WTC11 (cell line): ENCODE measurements around the gene S100P. TPM values are rescaled to one million over a fixed set of nuclear protein-coding genes. Genes with fewer than 3 reads are reported as not detected.
A peak's percentile ranks its signal among the peaks of the same experiment; 100 is the strongest.

Experiments
- ATAC-seq: fragments of 200-7000 bp; cut with Tn5 transposase; 2 replicates; pipeline ENCODE4 v1.10.0; 2021; ENCODE audit warnings: mild to moderate bottlenecking, moderate library complexity
- CTCF ChIA-PET: fragments of 300-600 bp; sonication (Branson Sonifier 250); formaldehyde crosslinking; loops from one replicate; lab custom pipeline; 2021; ENCODE audit warnings: antibody characterized with exemption; lab: Charles Lee
- POLR2A ChIA-PET: fragments of 350-600 bp; sonication (Branson Sonifier 250); formaldehyde crosslinking; loops from one replicate; lab custom pipeline; 2021; ENCODE audit warnings: antibody characterized with exemption; lab: Charles Lee
- DNase-seq: peaks from one replicate; pipeline ENCODE4 v3.0.0; 2021; ENCODE audit warnings: low spot score
- H3K27ac Mint-ChIP-seq: 2 replicates; pipeline ENCODE4 v1.8.0; 2021; ENCODE audit warnings: mixed read lengths
- H3K27me3 Mint-ChIP-seq: 2 replicates; pipeline ENCODE4 v1.8.0; 2021; ENCODE audit warnings: low read depth, mild to moderate bottlenecking, moderate library complexity, mixed read lengths
- H3K36me3 Mint-ChIP-seq: 2 replicates; pipeline ENCODE4 v1.8.0; 2021; ENCODE audit warnings: mixed read lengths
- H3K4me1 Mint-ChIP-seq: 2 replicates; pipeline ENCODE4 v1.8.0; 2022; ENCODE audit warnings: mixed read lengths
- H3K4me3 Mint-ChIP-seq: 2 replicates; pipeline ENCODE4 v1.8.0; 2021; ENCODE audit warnings: mild to moderate bottlenecking, moderate library complexity, mixed read lengths
- H3K9me3 Mint-ChIP-seq: 2 replicates; pipeline ENCODE4 v1.8.0; 2021; ENCODE audit warnings: mixed read lengths
- AR ChIP-seq: fragments of 250-450 bp; sonication (Bioruptor Pico); IDR thresholded peaks from 2 replicates; pipeline ENCODE4 v1.9.0; 2021; ENCODE audit warnings: mild to moderate bottlenecking
- E2F1 ChIP-seq: sonication (generic); formaldehyde crosslinking; IDR thresholded peaks from 2 replicates; pipeline ENCODE4 v1.8.0; 2022; ENCODE audit warnings: mild to moderate bottlenecking, missing genetic modification reagents
- E2F4 ChIP-seq: sonication (generic); formaldehyde crosslinking; IDR thresholded peaks from 2 replicates; pipeline ENCODE4 v1.8.1; 2022; ENCODE audit warnings: low read depth, mild to moderate bottlenecking, moderate library complexity, missing genetic modification reagents, borderline replicate concordance
- ERG ChIP-seq: fragments of 250-450 bp; sonication (Bioruptor Pico); IDR thresholded peaks from 2 replicates; pipeline ENCODE4 v1.8.0; 2021; ENCODE audit warnings: mild to moderate bottlenecking
- FOXK1 ChIP-seq: sonication (generic); formaldehyde crosslinking; IDR thresholded peaks from 2 replicates; pipeline ENCODE4 v1.8.0; 2022; ENCODE audit warnings: mild to moderate bottlenecking, moderate library complexity, missing genetic modification reagents
- GABPB1 ChIP-seq: sonication (generic); formaldehyde crosslinking; IDR thresholded peaks from 2 replicates; pipeline ENCODE4 v1.8.1; 2023; ENCODE audit warnings: mild to moderate bottlenecking, missing genetic modification reagents
- NFYB ChIP-seq: sonication (generic); formaldehyde crosslinking; conservative IDR thresholded peaks from 2 replicates; pipeline ENCODE4 v1.8.0; 2022; ENCODE audit warnings: low read depth, missing genetic modification reagents
- PRDM15 ChIP-seq: sonication (generic); formaldehyde crosslinking; IDR thresholded peaks from 2 replicates; pipeline ENCODE4 v1.8.0; 2022; ENCODE audit warnings: missing genetic modification reagents
- RORB ChIP-seq: fragments of 250-450 bp; sonication (Bioruptor Pico); IDR thresholded peaks from 2 replicates; pipeline ENCODE4 v1.9.0; 2021; ENCODE audit warnings: mild to moderate bottlenecking
- SOX15 ChIP-seq: fragments of 250-450 bp; sonication (Bioruptor Pico); IDR thresholded peaks from 2 replicates; pipeline ENCODE4 v1.9.0; 2021; ENCODE audit warnings: mild to moderate bottlenecking
- TEAD1 ChIP-seq: sonication (generic); formaldehyde crosslinking; IDR thresholded peaks from 2 replicates; pipeline ENCODE4 v1.8.0; 2022; ENCODE audit warnings: mild to moderate bottlenecking, missing genetic modification reagents
- ZBTB21 ChIP-seq: sonication (generic); formaldehyde crosslinking; IDR thresholded peaks from 2 replicates; pipeline ENCODE4 v1.8.1; 2023; ENCODE audit warnings: mild to moderate bottlenecking, missing genetic modification reagents, borderline replicate concordance
- ZBTB43 ChIP-seq: sonication (generic); formaldehyde crosslinking; IDR thresholded peaks from 2 replicates; pipeline ENCODE4 v1.8.1; 2023; ENCODE audit warnings: mild to moderate bottlenecking, missing genetic modification reagents
- ZNF671 ChIP-seq: fragments of 250-450 bp; sonication (Bioruptor Pico); IDR thresholded peaks from 2 replicates; pipeline ENCODE4 v1.8.0; 2021; ENCODE audit warnings: mild to moderate bottlenecking
- total RNA-seq: library from RNA; stranded (reverse); gene quantifications from 3 replicates; pipeline ENCODE4 v1.2.3, GENCODE V29; 2021

S100P gene
- total RNA-seq, 1 experiment from 2014 or later: not detected

GRCh38 chr4:6687947-6688878 is 5.5 kb upstream of the S100P start:
- no peak overlapping the region for H3K4me3 Mint-ChIP-seq
- no peak for TF ChIP-seq TEAD1
- no peaks in the 10 kb centered on the region for H3K36me3 Mint-ChIP-seq
- H3K27me3 Mint-ChIP-seq: peaks cover 4% of the 10 kb centered on the region; the same call in 1 of the 2 replicates
- no peak overlapping the region for H3K27ac Mint-ChIP-seq
- H3K9me3 Mint-ChIP-seq: peaks cover 5% of the 10 kb centered on the region
- POLR2A ChIA-PET: no interaction called here
- DNase-seq: no peak
- CTCF ChIA-PET: interaction anchor here (0.6 to 5.1 kb wide), 12 partner anchors 13 to 992 kb away, joined by 3 to 56 read pairs (median 4); partner anchors contain the start of genes MAN2B2, MRFAP1 and MRFAP1L1
- ATAC-seq: no peak; the same call in 1 of the 2 replicates
- peaks cover 27% of the 10 kb centered on the region for H3K4me1 Mint-ChIP-seq

GRCh38 chr4:6688879-6689505 is 4.7 kb upstream of the S100P start:
- ChIA-PET CTCF (interaction anchor here (0.6 to 5.1 kb wide), 11 partner anchors 8 to 1657 kb away, joined by 3 to 56 read pairs (median 10); partner anchors contain the start of genes BLOC1S4, MAN2B2 and MRFAP1L1), POLR2A (no interaction called here)
- TF ChIP-seq RORB (CRISPR knock-in tag): no peak
- TF ChIP-seq ZBTB21: no peak
- TF ChIP-seq PRDM15 (CRISPR knock-in tag): no peak
- no peak for TF ChIP-seq FOXK1 (CRISPR knock-in tag)
- peak; percentile 26; the same call in 1 of the 2 replicates for TF ChIP-seq GABPB1 (CRISPR knock-in tag)
- TF ChIP-seq E2F4 (CRISPR knock-in tag): no peak
- TF ChIP-seq ZBTB43 (CRISPR knock-in tag): no peak
- TF ChIP-seq SOX15: no peak
- Mint-ChIP-seq H3K27me3 (peaks cover 4% of the 10 kb centered on the region; the same call in 1 of the 2 replicates), H3K36me3 (no peaks in the 10 kb centered on the region), H3K4me1 (peaks cover 27% of the 10 kb centered on the region), H3K9me3 (peaks cover 5% of the 10 kb centered on the region), H3K4me3 (no peak overlapping the region), H3K27ac (peak overlapping the region; percentile 77; the same call in 1 of the 2 replicates)
- peak; percentile 41 for ATAC-seq
- DNase-seq: peak; percentile 38

GRCh38 chr4:6689506-6689960 is 4.1 kb upstream of the S100P start:
- Mint-ChIP-seq H3K36me3 (no peaks in the 10 kb centered on the region), H3K4me3 (no peak overlapping the region), H3K9me3 (peaks cover 5% of the 10 kb centered on the region), H3K27ac (no peak overlapping the region), H3K4me1 (peaks cover 27% of the 10 kb centered on the region), H3K27me3 (peaks cover 4% of the 10 kb centered on the region; the same call in 1 of the 2 replicates)
- CTCF ChIA-PET: interaction anchor here (0.6 to 5.1 kb wide), 16 partner anchors 8 to 1658 kb away, joined by 3 to 56 read pairs (median 6); partner anchors contain the start of genes BLOC1S4, MAN2B2 and MRFAP1L1
- DNase-seq (no peak), ATAC-seq (peak; percentile 6)
- POLR2A ChIA-PET: no interaction called here
- TF ChIP-seq AR (no peak), ERG (no peak), NFYB (CRISPR knock-in tag) (no peak), E2F1 (CRISPR knock-in tag) (no peak), ZNF671 (CRISPR knock-in tag) (no peak)
